Tibial artery (tissue), 4 donors: Measurements from ENCODE around the gene DIAPH1.

ENCODE experiments used
- DNase-seq, 2 donors: peaks; one replicate each; pipeline ENCODE4 v3.0.0-alpha.2; 2019
- H3K27ac ChIP-seq, 2 donors: fragments of 200-600 bp; sonication (generic) in 1 of 2; 1 replicate in 1 of 2; 2 replicates in 1 of 2; pipeline ENCODE4 v1.5.1; 2018 to 2019; ENCODE audit warnings: mild to moderate bottlenecking in 1 of 2
- H3K27me3 ChIP-seq, 2 donors: fragments of 200-600 bp; sonication (generic) in 1 of 2; one replicate each; pipeline versions ENCODE4 v1.5.1 to v1.6.0; 2016 to 2019
- H3K36me3 ChIP-seq, 3 donors: fragments of 200-600 bp; sonication (generic) in 2 of 3; one replicate each; pipeline ENCODE4 v1.5.1; 2016 to 2019; ENCODE audit warnings: mild to moderate bottlenecking in 2 of 3
- H3K4me1 ChIP-seq, 4 donors: fragments of 200-600 bp; sonication (generic) in 2 of 4; 1 replicate in 3 of 4; 2 replicates in 1 of 4; pipeline ENCODE4 v1.5.1; 2016 to 2019
- H3K4me3 ChIP-seq, 2 donors: fragments of 200-600 bp; sonication (generic) in 1 of 2; 1 replicate in 1 of 2; 2 replicates in 1 of 2; pipeline ENCODE4 v1.5.1; 2018 to 2019; ENCODE audit warnings: mild to moderate bottlenecking in 2 of 2
- H3K9me3 ChIP-seq, 3 donors: fragments of 200-600 bp; sonication (generic) in 1 of 3; one replicate each; pipeline ENCODE4 v1.5.1; 2016 to 2019
- CTCF ChIP-seq, 2 experiments: fragments of 200-600 bp in 1 of 2; fragments of 450-650 bp in 1 of 2; IDR thresholded peaks; one replicate each; pipeline ENCODE4 v1.5.1; 2017 to 2019; ENCODE audit warnings: antibody characterized with exemption in 2 of 2, mild to moderate bottlenecking in 1 of 2, moderate library complexity in 1 of 2
- intact Hi-C: fragments of 100-400 bp; cut with DNase I; formaldehyde crosslinking; loops from one replicate; pipeline ENCODE4 v1.15.0; 2023; ENCODE audit warnings: low total_unique reads

Gene DIAPH1

GRCh38 chr5:141647242-141647641, 28.4 kb upstream of the DIAPH1 start:
- Histone ChIP-seq H3K27me3 (no peaks in the 10 kb centered on the region), H3K4me1 (peaks cover 0 to 19% (median 13%) of the 10 kb centered on the region in 4 donors), H3K27ac (no peak overlapping the region), H3K9me3 (no peaks in the 10 kb centered on the region), H3K4me3 (no peak overlapping the region), H3K36me3 (peaks cover 10 to 61% (median 52%) of the 10 kb centered on the region in 3 donors)
- TF ChIP-seq CTCF (IDR thresholded peaks at IDR 0.05) = no peak
- no peak for DNase-seq
- intact Hi-C loops = no loop called here

- no peak for DNase-seq
Observed at GRCh38 chr5:141646026-141646425, 27.2 kb upstream of the DIAPH1 start.

DNA sequence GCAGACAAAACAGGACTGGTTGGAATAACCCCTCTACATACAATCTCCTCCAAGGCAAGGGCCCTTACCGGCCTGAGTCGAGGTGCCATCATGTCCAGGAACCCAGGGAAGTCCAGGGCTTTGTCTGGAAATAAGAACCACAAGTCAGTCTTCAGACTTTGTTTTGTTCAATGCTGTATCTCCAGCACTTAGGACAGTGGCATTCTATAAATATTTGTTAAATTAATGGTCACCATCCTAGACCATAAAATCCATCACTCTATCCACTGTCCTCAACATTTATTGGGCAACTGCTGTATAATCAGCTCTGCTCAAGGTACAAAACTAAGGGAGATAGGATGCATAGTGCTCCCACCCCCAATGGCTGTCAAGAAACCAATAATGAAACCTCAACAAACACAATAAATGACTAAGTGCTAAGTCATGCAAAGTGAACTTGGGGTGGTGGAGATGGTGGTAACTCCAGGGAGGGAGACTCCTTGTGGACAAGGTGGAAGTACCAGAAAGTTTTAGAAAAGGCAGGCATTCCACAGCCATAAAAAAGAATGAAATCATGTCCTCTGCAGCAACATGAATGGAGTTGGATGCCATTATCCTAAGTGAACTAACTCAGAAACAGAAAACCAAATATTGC, 23.0 kb upstream of the DIAPH1 start:
- TF ChIP-seq CTCF (IDR thresholded peaks at IDR 0.05) = no peak
- Histone ChIP-seq H3K4me3 (no peak overlapping the region), H3K4me1 (peaks cover 0 to 13% (median 10%) of the 10 kb centered on the region in 4 donors), H3K27me3 (peaks cover 0 to 5% of the 10 kb centered on the region in 2 donors), H3K9me3 (no peaks in the 10 kb centered on the region), H3K36me3 (peaks cover 10 to 63% (median 42%) of the 10 kb centered on the region in 3 donors), H3K27ac (no peak overlapping the region)
- intact Hi-C loops = no loop called here
- DNase-seq = no peak

More at GRCh38 chr5:141646026-141646425, 27.2 kb upstream of the DIAPH1 start:
- no peaks in the 10 kb centered on the region for H3K27me3 ChIP-seq
- no peak for TF ChIP-seq CTCF (IDR thresholded peaks at IDR 0.05)
- peaks cover 0 to 12% (median 8%) of the 10 kb centered on the region in 4 donors for H3K4me1 ChIP-seq
- no peaks in the 10 kb centered on the region for H3K9me3 ChIP-seq
- intact Hi-C loops = no loop called here
- peaks cover 10 to 71% (median 52%) of the 10 kb centered on the region in 3 donors for H3K36me3 ChIP-seq
- H3K4me3 ChIP-seq = no peak overlapping the region
- no peak overlapping the region for H3K27ac ChIP-seq

DNA sequence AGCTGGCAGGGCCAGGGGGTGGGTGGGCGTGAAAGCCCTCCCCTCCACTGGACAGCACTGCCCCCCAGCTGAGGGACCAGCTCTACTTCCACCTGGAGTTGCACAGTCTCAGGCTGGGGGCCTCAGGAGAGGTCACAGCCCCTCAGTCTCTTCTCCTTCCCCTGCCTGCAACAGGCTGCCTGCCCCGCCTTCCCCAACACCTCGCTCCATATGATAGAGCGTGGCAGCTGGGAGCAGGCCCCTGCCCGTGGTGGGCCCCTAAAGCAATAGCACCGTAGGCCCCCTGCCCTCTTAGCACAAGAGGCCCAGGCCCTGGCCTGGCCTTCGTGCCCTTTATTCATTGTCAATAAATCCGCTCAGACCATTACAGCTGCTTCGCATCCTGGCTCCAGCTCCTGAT, 21.9 kb upstream of the DIAPH1 start:
- H3K4me3 ChIP-seq = no peak overlapping the region
- TF ChIP-seq CTCF (IDR thresholded peaks at IDR 0.05) = no peak
- intact Hi-C loops = no loop called here
- no peak for DNase-seq
- H3K36me3 ChIP-seq = peaks cover 8 to 52% (median 32%) of the 10 kb centered on the region in 3 donors
- no peaks in the 10 kb centered on the region for H3K9me3 ChIP-seq
- H3K4me1 ChIP-seq = peaks cover 0 to 18% (median 15%) of the 10 kb centered on the region in 4 donors
- no peak overlapping the region for H3K27ac ChIP-seq
- H3K27me3 ChIP-seq = peaks cover 0 to 5% of the 10 kb centered on the region in 2 donors

- intact Hi-C loops = no loop called here
- Histone ChIP-seq H3K27me3 (peaks cover 0 to 5% of the 10 kb centered on the region in 2 donors), H3K4me1 (peaks cover 0 to 24% (median 21%) of the 10 kb centered on the region in 4 donors), H3K36me3 (peaks cover 4 to 46% (median 25%) of the 10 kb centered on the region in 3 donors), H3K27ac (no peak overlapping the region), H3K4me3 (no peak overlapping the region), H3K9me3 (no peaks in the 10 kb centered on the region)
- no peak for DNase-seq
- no peak for TF ChIP-seq CTCF (IDR thresholded peaks at IDR 0.05)
Observed at GRCh38 chr5:141640051-141640415, 21.2 kb upstream of the DIAPH1 start.
